Lower lobe of right lung (tissue), 2 donors: ENCODE measurements around the gene SHCBP1L. TPM values are rescaled to one million over a fixed set of nuclear protein-coding genes. Genes with fewer than 3 reads are reported as not detected.

Experiments used
- ATAC-seq, 2 donors: fragments of 200-7000 bp; cut with Tn5 transposase; one replicate each; pipeline ENCODE4 v1.9.1; 2020 to 2022; ENCODE audit warnings: mild to moderate bottlenecking in 2 of 2, moderate library complexity in 2 of 2
- DNase-seq: peaks from one replicate; pipeline ENCODE4 v3.0.0-alpha.2; 2020
- H3K27ac ChIP-seq: fragments of 200-600 bp; one replicate; pipeline ENCODE4 v1.8.0; 2022
- H3K27me3 ChIP-seq: fragments of 200-600 bp; one replicate; pipeline ENCODE4 v1.8.0; 2022; ENCODE audit warnings: low read depth
- H3K36me3 ChIP-seq: fragments of 200-600 bp; one replicate; pipeline ENCODE4 v1.8.0; 2022; ENCODE audit warnings: mild to moderate bottlenecking
- H3K4me1 ChIP-seq: fragments of 200-600 bp; one replicate; pipeline ENCODE4 v1.8.0; 2022
- H3K4me3 ChIP-seq: fragments of 200-600 bp; one replicate; pipeline ENCODE4 v1.8.0; 2022; ENCODE audit warnings: mild to moderate bottlenecking
- H3K9me3 ChIP-seq: fragments of 200-600 bp; one replicate; pipeline ENCODE4 v1.8.0; 2022
- CTCF ChIP-seq: fragments of 200-600 bp; IDR thresholded peaks from one replicate; pipeline ENCODE4 v1.8.0; 2022; ENCODE audit warnings: antibody characterized with exemption, mild to moderate bottlenecking
- intact Hi-C: fragments of 100-400 bp; cut with DNase I; formaldehyde crosslinking; loops from one replicate; pipeline ENCODE4 v1.11.0; 2022
- total RNA-seq: library from RNA; stranded (reverse); fragmentation: NEBNext Ultra II Directional; extraction: Animal tissue kit (Norgen Biotek cat#: 25700); gene quantifications from one replicate; pipeline ENCODE4 v1.2.1, GENCODE V29; 2021
- donor health status: DM: no; HTN: yes; CAD: no; lungs with severe emphysema.

SHCBP1L gene
- total RNA-seq, 1 donor from 2014 or later: not detected

GRCh38 chr1:182851825-182852224, 101.1 kb downstream of the SHCBP1L start:
- no peaks in the 10 kb centered on the region for H3K9me3 ChIP-seq
- ATAC-seq (no peak), DNase-seq (no peak)
- no peak overlapping the region for H3K4me3 ChIP-seq
- peaks cover 100% of the 10 kb centered on the region for H3K36me3 ChIP-seq
- TF ChIP-seq CTCF: no peak
- intact Hi-C loops: no loop called here
- no peak overlapping the region for H3K27ac ChIP-seq
- no peaks in the 10 kb centered on the region for H3K27me3 ChIP-seq
- no peaks in the 10 kb centered on the region for H3K4me1 ChIP-seq

GRCh38 chr1:182850319-182850718, 102.6 kb downstream of the SHCBP1L start:
- H3K27ac ChIP-seq: no peak overlapping the region
- intact Hi-C loops: no loop called here
- peaks cover 100% of the 10 kb centered on the region for H3K36me3 ChIP-seq
- DNase-seq: no peak
- H3K4me3 ChIP-seq: no peak overlapping the region
- H3K27me3 ChIP-seq: no peaks in the 10 kb centered on the region
- H3K9me3 ChIP-seq: no peaks in the 10 kb centered on the region
- ATAC-seq: no peak
- H3K4me1 ChIP-seq: no peaks in the 10 kb centered on the region
- TF ChIP-seq CTCF: no peak

Other genes with a start within 250 kb of the SHCBP1L start
- gene NPL, start 163.4 kb downstream of the SHCBP1L start, total RNA-seq: 48.7 TPM
- 121 TPM for gene DHX9, start 113.8 kb downstream of the SHCBP1L start, total RNA-seq
- gene LAMC1, start 70.3 kb upstream of the SHCBP1L start, total RNA-seq: 96.9 TPM
- 24.9 TPM for gene LAMC2, start 233.1 kb upstream of the SHCBP1L start, total RNA-seq